ENCODE data around the gene DYNC1H1.

DNA sequence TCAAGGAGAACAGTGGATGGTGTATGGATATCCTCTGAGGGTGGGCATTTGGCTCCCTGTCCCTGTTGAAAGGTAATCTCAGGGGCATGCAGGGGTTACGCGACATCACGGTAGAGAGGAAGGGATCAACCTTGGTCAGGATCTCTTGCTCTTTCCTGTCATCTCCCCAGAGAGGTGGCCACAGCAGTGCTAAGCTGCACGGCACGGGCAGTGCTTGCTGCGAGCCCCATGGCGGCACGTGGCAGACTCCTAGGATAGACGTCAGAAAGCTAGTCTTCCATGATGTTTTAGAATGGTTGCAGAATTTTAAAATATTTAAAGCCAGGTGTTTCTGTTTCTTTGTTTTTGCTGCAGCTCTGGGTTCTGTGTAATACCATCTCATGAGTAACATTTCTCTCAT lies 41.0 kb downstream of the DYNC1H1 start:
- TF ChIP-seq, protein P1, sequence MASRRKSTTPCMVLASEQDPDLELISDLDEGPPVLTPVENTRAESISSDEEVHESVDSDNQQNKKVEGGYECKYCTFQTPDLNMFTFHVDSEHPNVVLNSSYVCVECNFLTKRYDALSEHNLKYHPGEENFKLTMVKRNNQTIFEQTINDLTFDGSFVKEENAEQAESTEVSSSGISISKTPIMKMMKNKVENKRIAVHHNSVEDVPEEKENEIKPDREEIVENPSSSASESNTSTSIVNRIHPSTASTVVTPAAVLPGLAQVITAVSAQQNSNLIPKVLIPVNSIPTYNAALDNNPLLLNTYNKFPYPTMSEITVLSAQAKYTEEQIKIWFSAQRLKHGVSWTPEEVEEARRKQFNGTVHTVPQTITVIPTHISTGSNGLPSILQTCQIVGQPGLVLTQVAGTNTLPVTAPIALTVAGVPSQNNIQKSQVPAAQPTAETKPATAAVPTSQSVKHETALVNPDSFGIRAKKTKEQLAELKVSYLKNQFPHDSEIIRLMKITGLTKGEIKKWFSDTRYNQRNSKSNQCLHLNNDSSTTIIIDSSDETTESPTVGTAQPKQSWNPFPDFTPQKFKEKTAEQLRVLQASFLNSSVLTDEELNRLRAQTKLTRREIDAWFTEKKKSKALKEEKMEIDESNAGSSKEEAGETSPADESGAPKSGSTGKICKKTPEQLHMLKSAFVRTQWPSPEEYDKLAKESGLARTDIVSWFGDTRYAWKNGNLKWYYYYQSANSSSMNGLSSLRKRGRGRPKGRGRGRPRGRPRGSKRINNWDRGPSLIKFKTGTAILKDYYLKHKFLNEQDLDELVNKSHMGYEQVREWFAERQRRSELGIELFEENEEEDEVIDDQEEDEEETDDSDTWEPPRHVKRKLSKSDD (CRISPR knock-in tag; IDR thresholded peaks at IDR 0.05; ENCODE audit: low read depth) = no peak
- TF ChIP-seq THRA (CRISPR knock-in tag; IDR thresholded peaks at IDR 0.05; ENCODE audit: borderline replicate concordance) (no peak), FOXM1 (CRISPR knock-in tag; IDR thresholded peaks at IDR 0.05) (no peak), ZNF142 (CRISPR knock-in tag; IDR thresholded peaks at IDR 0.05) (no peak), ELF4 (CRISPR knock-in tag; IDR thresholded peaks at IDR 0.05; ENCODE audit: borderline replicate concordance) (no peak)
